Activated CD4-positive, alpha-beta T cell treated with anti-CD3 and anti-CD28 coated beads for 36 hours (primary cell): Measurements from ENCODE around the gene STOML1. TPM values are rescaled to one million over a fixed set of nuclear protein-coding genes. Genes with fewer than 3 reads are reported as not detected.

Experiments
- ATAC-seq: fragments of 200-7000 bp; cut with Tn5 transposase; one replicate; pipeline ENCODE4 v1.10.0; 2021; ENCODE audit warnings: mild to moderate bottlenecking, moderate library complexity
- CTCF ChIA-PET: fragments of 350-600 bp; sonication (Branson Sonifier 250); formaldehyde crosslinking; loops from one replicate; lab custom pipeline; 2021; ENCODE audit warnings: antibody characterized with exemption; lab: Charles Lee
- POLR2A ChIA-PET: fragments of 350-600 bp; sonication (Branson Sonifier 250); formaldehyde crosslinking; loops from one replicate; lab custom pipeline; 2021; ENCODE audit warnings: antibody characterized with exemption, inconsistent platforms; lab: Charles Lee
- DNase-seq: peaks from one replicate; pipeline ENCODE4 v3.0.0-alpha.2; 2020
- H3K27ac Mint-ChIP-seq: one replicate; pipeline ENCODE4 v1.8.0; 2021; ENCODE audit warnings: mixed read lengths
- H3K27me3 Mint-ChIP-seq: one replicate; pipeline ENCODE4 v1.8.0; 2021; ENCODE audit warnings: mixed read lengths
- H3K36me3 Mint-ChIP-seq: one replicate; pipeline ENCODE4 v1.8.0; 2021; ENCODE audit warnings: low read depth, mixed read lengths
- H3K4me1 Mint-ChIP-seq: one replicate; pipeline ENCODE4 v1.8.0; 2021; ENCODE audit warnings: mixed read lengths
- H3K4me3 Mint-ChIP-seq: one replicate; pipeline ENCODE4 v1.8.0; 2021; ENCODE audit warnings: mild to moderate bottlenecking, moderate library complexity, mixed read lengths
- H3K9me3 Mint-ChIP-seq: one replicate; pipeline ENCODE4 v1.8.0; 2021; ENCODE audit warnings: low read depth, mixed read lengths
- intact Hi-C, 2 experiments: fragments of 100-400 bp; cut with DNase I in 1 of 2; cut with micrococcal nuclease in 1 of 2; formaldehyde crosslinking; loops; one replicate each; pipeline versions ENCODE4 v1.14.2 to v1.15.1; 2022 to 2024; cut with DNase I, micrococcal nuclease
- total RNA-seq, 2 experiments: library from RNA; stranded (reverse); gene quantifications; one replicate each; pipeline ENCODE4 v1.2.3, GENCODE V29; 2021

STOML1 gene, protein sequence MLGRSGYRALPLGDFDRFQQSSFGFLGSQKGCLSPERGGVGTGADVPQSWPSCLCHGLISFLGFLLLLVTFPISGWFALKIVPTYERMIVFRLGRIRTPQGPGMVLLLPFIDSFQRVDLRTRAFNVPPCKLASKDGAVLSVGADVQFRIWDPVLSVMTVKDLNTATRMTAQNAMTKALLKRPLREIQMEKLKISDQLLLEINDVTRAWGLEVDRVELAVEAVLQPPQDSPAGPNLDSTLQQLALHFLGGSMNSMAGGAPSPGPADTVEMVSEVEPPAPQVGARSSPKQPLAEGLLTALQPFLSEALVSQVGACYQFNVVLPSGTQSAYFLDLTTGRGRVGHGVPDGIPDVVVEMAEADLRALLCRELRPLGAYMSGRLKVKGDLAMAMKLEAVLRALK
- total RNA-seq = 1 to 10 TPM; 6.3 to 7.1 TPM

DNA sequence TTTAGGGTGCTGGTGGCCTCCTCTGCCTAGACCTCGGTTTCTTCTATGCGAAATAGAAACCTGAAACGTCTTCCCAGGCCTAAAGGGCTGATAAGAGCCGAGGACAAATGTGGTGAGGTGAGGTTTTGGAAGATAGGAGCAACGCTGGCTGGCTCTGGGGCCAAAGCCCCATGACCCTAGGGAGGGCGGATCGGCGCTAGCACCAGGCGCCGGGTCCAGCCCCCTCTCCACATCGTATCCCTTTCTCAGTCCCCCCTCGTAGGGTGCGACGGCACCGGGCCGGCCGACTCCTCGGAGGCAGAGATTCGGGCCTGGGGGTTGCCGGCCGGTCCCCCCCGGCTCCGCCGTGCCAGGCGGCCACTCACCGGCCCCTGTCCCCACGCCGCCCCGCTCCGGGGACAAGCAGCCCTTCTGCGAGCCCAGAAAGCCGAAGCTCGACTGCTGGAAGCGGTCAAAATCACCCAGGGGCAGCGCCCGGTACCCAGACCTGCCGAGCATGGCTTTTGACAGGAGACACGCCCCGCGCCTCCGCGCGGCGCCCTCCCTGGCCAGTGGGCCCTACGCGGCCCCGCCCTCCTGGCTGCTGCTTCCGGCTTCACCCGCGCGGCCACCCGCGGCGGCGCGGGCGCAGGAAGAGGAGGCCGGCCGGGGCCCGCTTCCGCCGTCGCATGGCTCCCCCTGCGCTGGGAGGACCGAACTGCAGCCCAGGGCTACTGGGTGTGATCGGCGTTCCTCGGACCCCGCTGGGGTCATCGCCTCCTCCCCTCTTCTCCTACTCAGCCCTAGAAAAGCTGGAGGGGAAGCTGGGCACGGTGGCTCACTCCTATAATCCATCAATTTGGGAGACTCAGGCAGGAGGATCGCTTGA is at the start of gene STOML1:
Gene STOML1 (minus strand): TSS at position 570 of the 868 bp plus-strand sequence. CDS start 72 bp downstream, at position 498.
- H3K4me1 Mint-ChIP-seq = peaks cover 42% of the 10 kb centered on the region

DNA sequence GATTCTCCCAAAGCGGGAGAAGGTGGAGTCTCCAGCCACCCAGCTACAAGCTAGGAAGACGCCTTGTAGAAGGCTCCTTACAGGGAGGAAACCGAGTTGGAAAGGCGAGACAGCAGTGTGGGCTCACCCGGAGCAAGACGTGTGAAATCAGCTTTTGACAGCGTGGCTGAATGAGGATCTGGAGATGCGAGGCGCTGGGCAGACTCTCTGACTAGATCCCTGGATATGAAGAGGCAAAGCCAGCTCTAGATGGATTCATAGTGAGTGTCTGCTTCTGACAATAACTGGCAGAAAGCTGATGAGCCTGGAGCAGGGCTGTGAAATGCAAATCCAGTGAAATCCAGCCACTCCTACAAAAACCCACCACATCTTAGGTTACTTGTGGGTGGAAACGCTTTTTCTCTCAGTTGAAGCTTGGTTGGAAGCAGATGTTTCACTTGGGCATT is 49.2 kb upstream of the STOML1 start:
- ATAC-seq (no peak), DNase-seq (no peak)
- no peak overlapping the region for H3K4me3 Mint-ChIP-seq
- H3K4me1 Mint-ChIP-seq = no peaks in the 10 kb centered on the region
- intact Hi-C loops = no loop called here
- H3K9me3 Mint-ChIP-seq = no peaks in the 10 kb centered on the region
- ChIA-PET CTCF (interaction anchor here (1.0 kb wide), 1 partner anchor 66 kb away, joined by 3 read pairs; no protein-coding TSS in a partner anchor), POLR2A (no interaction called here)
- peaks cover 9% of the 10 kb centered on the region for H3K36me3 Mint-ChIP-seq
- no peaks in the 10 kb centered on the region for H3K27me3 Mint-ChIP-seq
- H3K27ac Mint-ChIP-seq = no peak overlapping the region

More for the DNA sequence above, at the start of gene STOML1:
- intact Hi-C loops = loop anchor here (1.0 to 10.0 kb wide), 13 partner anchors 357 to 1757 kb away; partner anchors contain the start of genes ADPGK (in 1 of the 2), ARID3B (in 1 of the 2), ARIH1 (in 1 of the 2) and C15orf39 (in 1 of the 2)
- Mint-ChIP-seq H3K4me3 (peak within 1 kb of the TSS; percentile 74), H3K27me3 (no peaks in the 10 kb centered on the region), H3K27ac (peak within 1 kb of the TSS; percentile 86), H3K9me3 (no peaks in the 10 kb centered on the region), H3K36me3 (peaks cover 5% of the 10 kb centered on the region)
- ATAC-seq (peak; percentile 74), DNase-seq (peak; percentile 96)
- ChIA-PET CTCF (interaction anchor here (0.6 to 6.1 kb wide), 8 partner anchors 10 to 51 kb away, joined by 3 to 54 read pairs (median 4); no protein-coding TSS in a partner anchor), POLR2A (no interaction called here)

DNA sequence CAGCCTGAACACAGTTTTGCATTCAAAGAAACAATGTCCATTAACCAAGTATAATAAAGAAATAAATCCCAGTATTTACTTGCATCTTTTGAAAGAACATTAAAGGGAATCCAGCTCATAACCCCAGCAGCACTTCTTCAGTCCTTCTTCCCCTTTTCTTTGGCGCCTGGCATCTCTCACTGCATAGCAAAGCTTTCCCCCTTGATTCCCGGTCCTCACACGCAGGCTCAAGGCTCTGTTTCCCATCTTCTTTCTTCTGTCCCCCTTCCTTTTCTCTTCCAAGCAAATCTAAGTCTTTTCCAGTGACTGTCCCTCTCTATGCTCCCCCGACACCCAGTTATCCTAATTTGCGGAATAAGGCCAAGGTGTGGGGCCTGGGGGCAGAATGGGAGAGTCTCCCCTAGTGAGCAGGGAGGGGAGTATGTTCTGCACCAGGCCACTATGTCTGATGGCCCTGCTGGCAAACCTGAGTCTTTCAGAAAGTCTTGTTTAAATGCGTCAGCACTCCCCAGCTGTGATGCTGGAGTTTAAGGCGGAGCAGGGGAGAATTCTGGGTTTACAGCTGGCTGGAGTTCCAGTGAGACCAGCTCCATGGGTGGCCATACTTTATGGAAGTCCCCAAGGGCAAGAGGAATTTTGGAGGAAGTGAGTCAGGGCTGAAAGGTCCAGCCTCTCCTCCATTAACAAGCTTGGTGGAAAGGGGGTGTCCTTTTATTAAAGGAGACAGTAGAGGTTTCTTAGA is 48.2 kb upstream of the STOML1 start:
- Mint-ChIP-seq H3K4me1 (no peaks in the 10 kb centered on the region), H3K27ac (no peak overlapping the region), H3K9me3 (no peaks in the 10 kb centered on the region), H3K27me3 (no peaks in the 10 kb centered on the region), H3K36me3 (peaks cover 12% of the 10 kb centered on the region), H3K4me3 (no peak overlapping the region)
- intact Hi-C loops = no loop called here
- ATAC-seq (no peak), DNase-seq (no peak)
- ChIA-PET CTCF (interaction anchor here (0.6 to 3.5 kb wide), 7 partner anchors 8 to 268 kb away, joined by 3 to 21 read pairs (median 4); no protein-coding TSS in a partner anchor), POLR2A (no interaction called here)

DNA sequence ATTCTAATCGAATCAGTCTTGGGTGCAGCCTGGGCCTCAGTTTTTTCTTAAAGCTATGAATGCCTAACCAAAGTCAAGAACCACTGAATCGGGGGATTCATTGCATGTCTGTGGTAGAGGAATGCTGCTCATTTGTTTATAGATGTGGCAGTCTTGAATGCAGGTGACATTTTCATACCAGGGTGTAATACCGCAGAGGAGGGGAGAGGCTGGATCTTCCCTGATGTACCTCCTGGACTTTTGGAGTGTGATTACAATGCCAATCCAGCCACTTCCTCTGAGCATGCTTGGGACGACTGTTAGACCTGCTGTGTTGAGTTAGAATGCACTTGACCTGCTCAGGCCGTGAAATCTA is 47.5 kb upstream of the STOML1 start:
- POLR2A ChIA-PET = no interaction called here
- CTCF ChIA-PET = interaction anchor here (1.0 to 3.5 kb wide), 6 partner anchors 9 to 268 kb away, joined by 3 to 21 read pairs (median 4); no protein-coding TSS in a partner anchor
- no peaks in the 10 kb centered on the region for H3K4me1 Mint-ChIP-seq
- no peak overlapping the region for H3K27ac Mint-ChIP-seq
- H3K36me3 Mint-ChIP-seq = peaks cover 12% of the 10 kb centered on the region
- no peak overlapping the region for H3K4me3 Mint-ChIP-seq
- no peaks in the 10 kb centered on the region for H3K9me3 Mint-ChIP-seq
- intact Hi-C loops = loop anchor here in 1 of 2 experiments (5.0 kb wide), 1 partner anchor 62 kb away; no protein-coding TSS in a partner anchor
- ATAC-seq (no peak), DNase-seq (no peak)
- no peaks in the 10 kb centered on the region for H3K27me3 Mint-ChIP-seq

DNA sequence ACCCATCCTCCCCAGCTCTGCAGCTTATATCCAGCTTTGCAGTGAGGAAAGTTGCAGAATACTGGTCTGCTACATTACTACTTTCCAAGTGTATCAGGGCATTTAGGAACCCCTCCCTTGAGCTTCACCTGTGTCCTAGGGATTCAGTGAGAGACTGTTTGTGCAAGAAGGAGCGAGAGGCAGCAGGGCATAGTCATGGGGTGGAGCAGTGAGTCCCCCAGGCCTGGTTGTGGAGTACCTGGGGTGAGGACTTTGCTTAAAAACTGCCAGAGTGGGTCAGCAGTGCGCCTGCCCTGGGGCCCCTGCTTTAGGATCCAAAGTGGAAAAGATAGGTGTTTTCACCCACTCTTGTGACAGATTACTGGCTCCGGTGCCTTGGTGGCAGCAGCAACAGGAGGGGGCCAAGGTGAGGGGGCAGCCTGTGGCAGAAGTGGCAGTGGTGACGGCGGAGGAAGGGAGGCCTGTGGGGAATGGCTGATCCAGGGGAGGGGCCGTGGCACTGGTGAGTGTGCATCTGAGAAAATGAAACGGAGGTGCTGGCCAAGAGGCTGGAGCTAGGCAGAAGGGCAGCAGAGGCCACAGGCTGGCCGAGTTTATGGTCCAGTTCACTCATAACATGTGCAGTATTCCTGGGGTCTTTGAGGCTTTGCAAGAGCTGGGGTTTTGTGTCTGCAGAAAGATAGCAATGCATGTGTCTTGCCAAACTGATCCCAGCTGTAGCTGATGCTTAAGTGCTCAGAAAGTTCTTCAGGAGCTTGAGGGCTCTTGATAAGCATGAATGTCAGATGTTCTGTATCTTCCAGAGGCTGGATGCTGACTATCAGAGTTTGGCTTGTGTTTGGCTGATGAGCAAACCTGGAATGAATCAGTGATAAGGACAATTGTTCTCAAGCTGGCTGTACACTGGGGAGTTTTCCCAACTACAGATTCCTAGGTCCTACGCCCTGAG is 46.9 kb upstream of the STOML1 start:
- Mint-ChIP-seq H3K27ac (no peak overlapping the region), H3K4me1 (no peaks in the 10 kb centered on the region), H3K4me3 (no peak overlapping the region), H3K9me3 (no peaks in the 10 kb centered on the region), H3K36me3 (peaks cover 15% of the 10 kb centered on the region), H3K27me3 (no peaks in the 10 kb centered on the region)
- no peak for DNase-seq
- ATAC-seq = no peak
- ChIA-PET CTCF (interaction anchor here (0.5 to 3.5 kb wide), 7 partner anchors 9 to 500 kb away, joined by 3 to 21 read pairs (median 4); no protein-coding TSS in a partner anchor), POLR2A (no interaction called here)
- intact Hi-C loops = loop anchor here in 1 of 2 experiments (5.0 kb wide), 1 partner anchor 62 kb away; no protein-coding TSS in a partner anchor

DNA sequence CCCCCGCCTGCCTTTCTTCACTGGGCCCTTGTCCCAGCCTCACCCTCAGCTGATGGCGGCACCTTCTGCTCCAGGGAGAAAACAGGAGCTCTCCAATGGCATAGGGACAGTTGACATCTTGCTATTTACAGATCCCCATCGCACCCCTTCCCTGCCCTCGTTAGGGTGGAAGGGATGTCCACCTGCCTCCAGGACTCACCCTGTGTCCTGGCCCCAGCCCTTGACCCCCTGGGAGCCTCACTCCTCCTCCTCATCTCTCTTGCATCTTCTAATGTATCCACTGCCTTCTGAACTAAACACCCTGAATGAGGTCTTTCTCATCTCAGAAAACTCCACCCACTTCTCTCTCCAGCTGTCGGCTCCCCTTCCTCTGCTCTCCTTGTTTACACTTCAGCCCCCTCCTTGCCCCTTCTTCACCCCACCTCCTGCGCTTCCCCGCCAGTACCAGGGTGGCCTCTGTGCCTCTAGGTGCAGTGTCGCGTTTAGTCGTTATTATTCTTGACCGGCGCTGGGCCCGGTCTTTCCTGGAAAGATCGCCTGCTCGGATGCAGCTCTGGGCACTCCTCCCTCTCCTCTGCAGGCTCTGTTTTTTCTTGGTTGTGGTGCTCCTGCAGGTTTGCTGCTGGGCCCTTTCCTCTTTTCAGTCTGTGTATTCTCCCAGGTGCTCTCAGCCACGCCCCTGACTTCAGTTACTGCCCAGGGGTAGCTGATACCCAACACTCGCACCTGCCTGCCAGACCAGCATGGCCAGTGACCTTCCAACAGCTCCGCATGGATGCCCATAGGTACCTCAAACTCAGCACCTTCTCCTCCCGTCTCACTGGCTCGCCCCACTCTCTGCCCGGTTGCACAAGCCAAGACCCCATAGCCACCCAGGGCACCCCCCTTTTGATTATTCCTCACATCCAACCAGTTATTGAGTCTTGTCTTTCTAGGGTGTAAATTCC is 45.3 kb upstream of the STOML1 start:
- DNase-seq = no peak
- Mint-ChIP-seq H3K27ac (no peak overlapping the region), H3K27me3 (no peaks in the 10 kb centered on the region), H3K4me1 (no peaks in the 10 kb centered on the region), H3K4me3 (no peak overlapping the region), H3K36me3 (peaks cover 19% of the 10 kb centered on the region), H3K9me3 (no peaks in the 10 kb centered on the region)
- ChIA-PET CTCF (interaction anchor here (0.8 to 3.5 kb wide), 7 partner anchors 11 to 66 kb away, joined by 3 to 21 read pairs (median 3); no protein-coding TSS in a partner anchor), POLR2A (no interaction called here)
- intact Hi-C loops = loop anchor here in 1 of 2 experiments (5.0 kb wide), 1 partner anchor 60 kb away; no protein-coding TSS in a partner anchor
- no peak for ATAC-seq

DNA sequence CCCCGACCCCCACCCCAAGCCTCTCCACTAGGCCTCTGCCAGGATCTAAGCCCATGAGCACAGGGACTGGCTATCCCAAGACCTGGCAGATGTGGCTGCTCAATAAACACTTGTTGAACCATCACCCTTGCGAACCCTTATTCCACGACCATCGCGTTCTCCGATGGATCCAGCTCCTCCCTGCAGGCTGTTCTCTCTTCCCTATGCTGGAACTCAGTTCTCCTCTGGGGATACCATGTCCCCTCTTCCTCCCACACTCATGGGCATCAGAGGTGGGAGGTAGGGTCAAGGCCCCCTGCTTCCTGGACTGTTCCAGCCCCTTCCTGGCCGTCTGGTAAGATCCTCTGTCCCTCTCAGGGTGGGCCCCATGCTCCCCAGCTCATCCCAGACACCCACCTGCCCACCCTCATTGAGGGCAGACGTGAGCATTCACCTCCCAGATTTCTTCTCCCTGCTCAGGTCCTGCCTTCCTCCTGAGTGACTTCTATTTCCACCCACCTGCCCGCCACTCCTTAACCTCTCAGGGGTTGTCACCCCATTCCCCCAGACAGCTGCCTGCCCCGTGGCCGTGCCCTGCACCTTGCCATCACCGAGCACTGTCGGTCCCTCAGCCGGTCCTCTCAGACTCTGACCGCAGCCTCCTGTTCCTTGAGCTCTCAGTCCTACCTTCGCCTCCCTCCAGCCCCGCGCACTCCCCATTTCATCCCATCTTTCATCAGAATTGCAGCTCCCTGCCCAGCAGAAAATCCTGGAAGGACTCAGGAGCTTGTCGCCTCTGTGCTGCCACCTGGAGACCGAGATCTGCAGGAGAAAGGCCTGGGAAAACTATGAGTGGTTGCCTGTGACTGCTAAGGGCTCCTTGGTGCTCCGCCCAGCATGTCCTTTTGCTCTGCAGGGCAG is 44.4 kb upstream of the STOML1 start:
- intact Hi-C loops = loop anchor here (1.0 to 5.0 kb wide), 2 partner anchors 59 to 63 kb away; no protein-coding TSS in a partner anchor
- H3K9me3 Mint-ChIP-seq = no peaks in the 10 kb centered on the region

More for the DNA sequence above, 44.4 kb upstream of the STOML1 start:
- Mint-ChIP-seq H3K36me3 (peaks cover 19% of the 10 kb centered on the region), H3K27me3 (no peaks in the 10 kb centered on the region), H3K27ac (no peak overlapping the region), H3K4me3 (no peak overlapping the region), H3K4me1 (no peaks in the 10 kb centered on the region)
- DNase-seq = peak; percentile 30
- CTCF ChIA-PET = interaction anchor here (0.6 to 1.5 kb wide), 7 partner anchors 11 to 85 kb away, joined by 3 to 9 read pairs (median 3); no protein-coding TSS in a partner anchor
- POLR2A ChIA-PET = interaction anchor here (0.5 kb wide), 1 partner anchor 417 kb away, joined by 3 read pairs; no protein-coding TSS in a partner anchor
- ATAC-seq = no peak
